ENCODE results near the gene USP12.
"Not testable (repeated sequence)": the region's sequence is repeated elsewhere in the genome, so short reads cannot be mapped to it uniquely, and the experiment has no call there.

The USP12 gene

GRCh38 chr13:27126859-27127258 lies 44.8 kb downstream of the USP12 start:
- no peaks in the 10 kb centered on the region for H3K27me3 ChIP-seq (ENCODE audit: insufficient read depth, low read depth, severe bottlenecking)
- TF ChIP-seq, protein P1, sequence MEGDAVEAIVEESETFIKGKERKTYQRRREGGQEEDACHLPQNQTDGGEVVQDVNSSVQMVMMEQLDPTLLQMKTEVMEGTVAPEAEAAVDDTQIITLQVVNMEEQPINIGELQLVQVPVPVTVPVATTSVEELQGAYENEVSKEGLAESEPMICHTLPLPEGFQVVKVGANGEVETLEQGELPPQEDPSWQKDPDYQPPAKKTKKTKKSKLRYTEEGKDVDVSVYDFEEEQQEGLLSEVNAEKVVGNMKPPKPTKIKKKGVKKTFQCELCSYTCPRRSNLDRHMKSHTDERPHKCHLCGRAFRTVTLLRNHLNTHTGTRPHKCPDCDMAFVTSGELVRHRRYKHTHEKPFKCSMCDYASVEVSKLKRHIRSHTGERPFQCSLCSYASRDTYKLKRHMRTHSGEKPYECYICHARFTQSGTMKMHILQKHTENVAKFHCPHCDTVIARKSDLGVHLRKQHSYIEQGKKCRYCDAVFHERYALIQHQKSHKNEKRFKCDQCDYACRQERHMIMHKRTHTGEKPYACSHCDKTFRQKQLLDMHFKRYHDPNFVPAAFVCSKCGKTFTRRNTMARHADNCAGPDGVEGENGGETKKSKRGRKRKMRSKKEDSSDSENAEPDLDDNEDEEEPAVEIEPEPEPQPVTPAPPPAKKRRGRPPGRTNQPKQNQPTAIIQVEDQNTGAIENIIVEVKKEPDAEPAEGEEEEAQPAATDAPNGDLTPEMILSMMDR (IDR thresholded peaks at IDR 0.05; ENCODE audit: low read depth, low read length) = no peak
- no peak overlapping the region for H3K4me3 ChIP-seq (ENCODE audit: low read depth, low read length)
- DNase-seq = no peak
- H3K27ac ChIP-seq = no peak overlapping the region
- H3K36me3 ChIP-seq = peaks cover 5% of the 10 kb centered on the region; the same call in 1 of the 2 replicates
- H3K9me3 ChIP-seq (ENCODE audit: severe bottlenecking) = no peaks in the 10 kb centered on the region

DNA sequence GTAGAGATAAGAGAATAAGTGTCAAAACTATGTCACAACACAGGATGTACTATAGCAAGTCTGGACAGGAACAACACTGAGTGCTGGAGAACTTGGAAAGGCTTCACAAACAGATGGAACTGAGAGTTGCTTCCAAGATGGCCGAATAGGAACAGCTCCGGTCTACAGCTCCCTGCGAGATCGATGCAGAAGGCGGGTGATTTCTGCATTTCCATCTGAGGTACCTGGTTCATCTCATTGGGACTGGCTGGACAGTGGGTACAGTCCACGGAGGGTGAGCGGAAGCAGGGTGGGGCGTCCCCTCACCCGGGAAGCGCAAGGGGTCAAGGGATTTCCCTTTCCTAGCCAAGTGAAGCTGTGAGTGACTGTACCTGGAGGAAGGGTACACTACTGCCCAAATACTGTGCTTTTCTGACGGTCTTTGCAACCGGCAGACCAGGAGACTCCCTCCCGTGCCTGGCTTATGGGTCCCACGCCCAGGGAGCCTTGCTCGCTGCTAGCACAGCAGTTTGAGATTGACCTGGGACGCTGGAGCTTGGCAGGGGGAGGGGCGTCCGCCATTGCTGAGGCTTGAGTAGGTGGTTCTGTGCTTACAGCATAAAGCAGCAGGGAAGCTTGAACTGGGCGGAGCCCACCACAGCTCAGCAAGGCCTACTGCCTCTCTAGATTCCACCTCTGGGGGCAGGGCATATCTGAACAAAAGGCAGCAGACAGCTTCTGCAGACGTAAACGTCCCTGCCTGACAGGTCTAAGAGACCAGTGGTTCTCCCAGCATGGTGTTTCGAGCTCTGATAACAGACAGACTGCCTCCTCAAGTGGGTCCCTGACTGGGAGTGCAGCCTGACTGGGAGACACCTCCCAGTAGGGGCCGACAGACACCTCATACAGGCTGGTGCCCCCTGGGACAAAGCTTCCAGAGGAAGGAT lies 46.0 kb downstream of the USP12 start:
- TF ChIP-seq, protein P1 (IDR thresholded peaks at IDR 0.05; ENCODE audit: low read depth, low read length) = no peak
- no peak for DNase-seq
- Histone ChIP-seq H3K9me3 (ENCODE audit: severe bottlenecking) (no peaks in the 10 kb centered on the region), H3K27ac (no peak overlapping the region), H3K4me3 (ENCODE audit: low read depth, low read length) (no peak overlapping the region), H3K36me3 (peaks cover 5% of the 10 kb centered on the region; the same call in 1 of the 2 replicates), H3K27me3 (ENCODE audit: insufficient read depth, low read depth, severe bottlenecking) (no peaks in the 10 kb centered on the region)

DNA sequence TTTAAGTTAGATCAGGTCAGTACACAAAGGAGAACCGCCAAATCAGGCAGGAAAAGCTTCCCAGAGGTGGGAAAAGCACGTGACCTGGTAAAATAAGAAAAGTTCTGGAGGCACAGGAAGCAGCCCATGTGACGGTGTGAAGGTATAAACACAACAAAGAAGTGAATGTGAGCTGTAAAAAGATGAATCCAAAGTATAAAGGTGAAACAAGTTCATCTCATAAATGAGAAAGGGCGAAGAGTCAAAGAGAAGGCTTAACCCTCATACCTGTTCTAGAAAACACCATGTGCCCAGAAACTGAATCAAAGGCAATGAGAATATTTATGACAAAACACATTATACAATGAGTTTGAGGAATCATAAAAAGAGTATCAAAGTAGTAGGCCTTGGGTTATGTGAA lies 47.0 kb downstream of the USP12 start:
- Histone ChIP-seq H3K9me3 (ENCODE audit: severe bottlenecking) (no peaks in the 10 kb centered on the region), H3K36me3 (peaks cover 5% of the 10 kb centered on the region; the same call in 1 of the 2 replicates), H3K27ac (no peak overlapping the region), H3K27me3 (ENCODE audit: insufficient read depth, low read depth, severe bottlenecking) (no peaks in the 10 kb centered on the region), H3K4me3 (ENCODE audit: low read depth, low read length) (no peak overlapping the region)
- TF ChIP-seq, protein P1 (IDR thresholded peaks at IDR 0.05; ENCODE audit: low read depth, low read length) = no peak
- DNase-seq = no peak

GRCh38 chr13:27123445-27123844 lies 48.2 kb downstream of the USP12 start:
- H3K9me3 ChIP-seq (ENCODE audit: severe bottlenecking); H3K4me3 ChIP-seq (ENCODE audit: low read depth, low read length); DNase-seq; H3K27ac ChIP-seq; H3K36me3 ChIP-seq; H3K27me3 ChIP-seq (ENCODE audit: insufficient read depth, low read depth, severe bottlenecking): not testable (repeated sequence)

GRCh38 chr13:27122036-27122435 lies 49.6 kb downstream of the USP12 start:
- Histone ChIP-seq H3K9me3 (ENCODE audit: severe bottlenecking) (no peaks in the 10 kb centered on the region), H3K36me3 (peaks cover 5% of the 10 kb centered on the region; the same call in 1 of the 2 replicates), H3K27me3 (ENCODE audit: insufficient read depth, low read depth, severe bottlenecking) (no peaks in the 10 kb centered on the region), H3K4me3 (ENCODE audit: low read depth, low read length) (no peak overlapping the region), H3K27ac (no peak overlapping the region)
- no peak for DNase-seq
- TF ChIP-seq, protein P1 (IDR thresholded peaks at IDR 0.05; ENCODE audit: low read depth, low read length) = no peak

DNA sequence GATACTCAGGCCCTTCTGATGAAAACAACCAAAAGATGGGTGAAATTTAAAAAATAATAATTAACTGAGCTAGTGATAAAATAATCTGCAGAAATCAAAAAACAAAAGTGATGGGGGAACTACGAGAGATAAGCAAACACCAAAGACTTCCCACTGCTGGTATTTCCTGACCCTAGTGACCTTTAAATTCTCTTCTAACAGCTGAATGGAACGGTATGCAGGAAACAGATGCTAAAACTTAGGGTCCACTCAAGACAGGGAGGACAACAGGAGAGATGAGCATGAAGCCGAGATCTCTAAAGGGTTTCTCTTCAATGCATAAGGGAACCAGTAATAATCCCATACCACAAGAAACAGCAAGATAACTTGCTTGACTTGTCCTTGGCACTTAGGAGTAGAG lies 50.8 kb downstream of the USP12 start:
- Histone ChIP-seq H3K27me3 (ENCODE audit: insufficient read depth, low read depth, severe bottlenecking) (no peaks in the 10 kb centered on the region), H3K9me3 (ENCODE audit: severe bottlenecking) (no peaks in the 10 kb centered on the region), H3K4me3 (ENCODE audit: low read depth, low read length) (no peak overlapping the region), H3K27ac (no peak overlapping the region), H3K36me3 (peaks cover 6% of the 10 kb centered on the region; the same call in 1 of the 2 replicates)
- TF ChIP-seq, protein P1 (IDR thresholded peaks at IDR 0.05; ENCODE audit: low read depth, low read length) = no peak
- DNase-seq = no peak
